HFF-Myc (cell line): Measurements from ENCODE around the gene ABTB1.

ENCODE experiments used
- DNase-seq: peaks from one replicate; pipeline ENCODE4 v3.0.0-alpha.2; 2011; ENCODE audit warnings: low read depth; ENCODE audit errors: extremely low read depth
- H3K4me3 ChIP-seq: replicated peaks from 2 replicates; pipeline ENCODE4 v1.5.1; 2011; ENCODE audit warnings: low read depth, mild to moderate bottlenecking, control low read depth, low read length
- CTCF ChIP-seq: IDR thresholded peaks from 2 replicates; pipeline ENCODE4 v1.5.1; 2012; ENCODE audit warnings: mild to moderate bottlenecking, low read depth, low read length, control low read depth; ENCODE audit errors: missing control alignments

Gene ABTB1

GRCh38 chr3:127730171-127730570 is 57.4 kb downstream of the ABTB1 start:
- TF ChIP-seq CTCF = no peak
- DNase-seq = no peak
- no peak overlapping the region for H3K4me3 ChIP-seq
